Prostate gland (tissue), 2 donors: ENCODE data around the gene RTN4R. TPM values are rescaled to one million over a fixed set of nuclear protein-coding genes. Genes with fewer than 3 reads are reported as not detected.

Source experiments
- DNase-seq: peaks from one replicate; pipeline ENCODE4 v3.0.0-alpha.2; 2019; ENCODE audit warnings: low spot score
- H3K27ac ChIP-seq, 2 donors: fragments of 200-600 bp; sonication (generic); 2 replicates each; pipeline ENCODE4 v1.5.1; 2017 to 2019
- H3K27me3 ChIP-seq: fragments of 200-600 bp; sonication (generic); replicated peaks from 2 replicates; pipeline ENCODE4 v1.5.1; 2019; ENCODE audit not compliant: insufficient read depth
- H3K36me3 ChIP-seq, 2 donors: fragments of 200-600 bp; sonication (generic); 1 replicate in 1 of 2; 2 replicates in 1 of 2; pipeline versions ENCODE4 v1.5.1 to v1.8.1; 2017 to 2019
- H3K4me1 ChIP-seq: fragments of 200-600 bp; sonication (generic); replicated peaks from 2 replicates; pipeline ENCODE4 v1.5.1; 2019
- H3K4me3 ChIP-seq, 2 donors: fragments of 200-600 bp; sonication (generic); 2 replicates each; pipeline ENCODE4 v1.5.1; 2017 to 2019
- H3K9me3 ChIP-seq: fragments of 200-600 bp; sonication (generic); 2 replicates; pipeline ENCODE4 v1.5.1; 2017
- CTCF ChIP-seq, 4 experiments: fragments of 200-600 bp in 2 of 4; fragments of 450-650 bp in 2 of 4; sonication (generic) in 2 of 4; IDR thresholded peaks; 1 replicate in 3 of 4; 2 replicates in 1 of 4; pipeline ENCODE4 v1.5.1; 2016 to 2019; ENCODE audit warnings: antibody characterized with exemption in 4 of 4, mild to moderate bottlenecking in 2 of 4, moderate library complexity in 2 of 4
- POLR2A ChIP-seq: fragments of 450-650 bp; IDR thresholded peaks from one replicate; pipeline ENCODE4 v1.6.1; 2016; ENCODE audit warnings: antibody characterized with exemption, mild to moderate bottlenecking
- POLR2AphosphoS5 ChIP-seq: sonication (generic); formaldehyde crosslinking; IDR thresholded peaks from one replicate; pipeline ENCODE4 v1.6.1; 2017; ENCODE audit warnings: antibody characterized with exemption
- WGBS: methylation state at CpG from one replicate; pipeline ENCODE4 v1.1.5; 2018; 5-methylcytosine and 5-hydroxymethylcytosine counted together
- intact Hi-C: fragments of 100-400 bp; cut with DNase I; formaldehyde crosslinking; loops from one replicate; pipeline ENCODE4 v1.14.2; 2022
- total RNA-seq, 2 donors: library from RNA; depleted of rRNA; stranded (reverse); fragments of >200 nt; gene quantifications; one replicate each; pipeline ENCODE4 v1.1.0, GENCODE V29; 2016

RTN4R gene
- total RNA-seq, 2 donors from 2014 or later, result 4.4 to 6.0 TPM

DNA sequence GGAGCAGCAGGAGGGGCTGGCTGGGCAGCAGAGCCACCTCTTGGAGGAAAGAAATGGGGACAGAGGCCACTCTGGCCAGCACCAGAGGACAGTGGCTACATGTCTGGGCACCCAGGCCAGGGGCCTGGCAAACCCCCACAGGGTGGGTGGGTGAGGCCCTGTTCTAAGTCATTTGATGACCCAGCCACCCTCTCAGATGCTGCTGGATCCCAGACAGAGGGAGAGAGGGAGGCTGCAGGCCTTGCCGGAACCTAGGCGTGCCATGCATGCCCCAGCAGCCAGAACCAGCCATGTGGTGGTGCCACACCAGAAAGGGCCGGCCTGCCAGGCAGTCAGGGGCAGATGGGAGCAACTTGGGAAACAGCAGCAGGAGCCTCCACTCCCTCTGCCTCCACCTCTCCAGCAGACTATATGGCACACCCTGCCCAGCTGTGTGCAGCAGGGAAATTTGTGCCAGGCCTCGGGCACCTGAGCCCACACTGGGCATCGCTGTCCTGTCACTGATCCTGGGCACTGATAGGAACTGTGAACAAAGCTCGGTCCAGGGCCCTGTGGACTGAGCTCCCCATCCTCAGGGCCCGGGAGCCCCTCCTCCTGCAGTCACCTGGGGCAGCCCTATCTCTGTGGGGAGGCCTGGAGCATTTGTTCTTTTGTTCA is 45.2 kb downstream of the RTN4R start:
- no peak for DNase-seq
- WGBS, result 93% methylated on average over 7 of the region's 7 CpGs
- intact Hi-C loops, result no loop called here
- Histone ChIP-seq H3K9me3 (no peaks in the 10 kb centered on the region), H3K4me1 (no peaks in the 10 kb centered on the region), H3K27me3 (no peaks in the 10 kb centered on the region), H3K27ac (no peak overlapping the region), H3K36me3 (no peaks in the 10 kb centered on the region), H3K4me3 (no peak overlapping the region)
- TF ChIP-seq CTCF (IDR thresholded peaks at IDR 0.05) (no peak), POLR2A (no peak), POLR2AphosphoS5 (no peak)

DNA sequence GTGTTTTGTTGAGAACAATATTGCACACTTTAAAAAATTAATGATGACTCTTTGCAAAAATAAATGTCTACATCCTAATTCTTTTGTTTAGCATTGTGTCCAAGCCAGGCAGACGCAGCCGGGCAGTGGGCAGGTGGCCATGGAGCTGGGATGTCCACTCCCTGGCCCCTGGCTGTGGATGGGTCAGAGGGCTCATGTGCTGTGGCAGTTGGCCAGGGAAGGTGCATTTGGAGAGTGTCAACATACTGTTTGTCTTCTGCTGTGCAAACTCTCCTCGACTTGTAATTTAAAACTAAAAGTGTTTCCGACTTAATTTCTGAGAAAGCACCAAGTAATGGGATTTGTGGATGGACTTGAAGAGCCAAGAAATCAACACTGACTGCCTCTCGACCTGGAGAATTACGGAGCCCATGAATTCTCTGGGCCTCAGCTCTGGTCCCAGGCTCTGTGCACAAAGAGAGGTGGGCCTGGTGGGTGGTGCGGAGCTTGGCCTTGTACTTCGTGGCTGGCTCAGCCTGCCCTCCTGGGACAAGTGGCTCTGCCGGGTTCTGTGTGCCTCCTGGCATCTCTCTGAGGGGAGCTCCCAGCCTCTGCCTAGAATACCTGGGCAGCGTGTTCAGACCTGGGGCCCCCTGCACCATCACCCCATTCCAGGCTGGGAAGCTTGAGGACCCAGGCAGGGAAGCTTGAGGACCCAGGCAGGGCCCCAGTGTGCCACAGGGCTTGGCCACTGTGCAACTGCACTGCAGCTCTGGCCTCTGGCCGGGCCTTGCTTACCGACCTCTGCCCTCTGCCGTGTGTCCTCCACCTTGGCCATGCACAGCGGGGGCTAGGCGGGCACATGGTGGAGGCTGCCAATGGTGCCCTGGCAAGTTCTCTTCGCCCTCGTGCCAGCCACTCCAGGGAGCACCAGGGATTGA is 46.4 kb downstream of the RTN4R start:
- no peaks in the 10 kb centered on the region for H3K27me3 ChIP-seq
- H3K27ac ChIP-seq, result no peak overlapping the region
- no peaks in the 10 kb centered on the region for H3K4me1 ChIP-seq
- TF ChIP-seq CTCF (IDR thresholded peaks at IDR 0.05) (no peak), POLR2A (no peak), POLR2AphosphoS5 (no peak)
- 70% methylated on average over 17 of the region's 17 CpGs for WGBS
- H3K36me3 ChIP-seq, result no peaks in the 10 kb centered on the region
- no peak overlapping the region for H3K4me3 ChIP-seq
- no peak for DNase-seq
- no peaks in the 10 kb centered on the region for H3K9me3 ChIP-seq
- intact Hi-C loops, result no loop called here

DNA sequence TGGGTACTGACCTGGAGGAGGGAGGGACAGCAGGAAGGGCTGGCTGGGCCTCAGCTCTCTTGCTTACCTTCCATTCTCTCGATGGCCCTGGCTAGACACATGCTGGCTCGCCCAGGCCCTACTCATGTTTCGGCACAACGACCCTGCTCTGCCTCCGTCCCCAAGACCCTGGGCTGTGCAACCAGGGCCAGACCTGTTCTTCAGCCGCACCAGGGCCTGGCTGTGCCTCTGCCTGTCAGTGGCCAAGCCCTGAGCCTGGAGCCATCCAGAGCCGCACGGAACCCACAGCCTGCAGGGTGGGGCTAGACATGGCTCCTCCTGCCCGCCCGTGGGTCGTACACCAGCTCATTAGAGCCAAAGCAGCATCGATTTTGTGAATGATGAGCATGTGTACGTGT is 47.5 kb downstream of the RTN4R start:
- H3K27ac ChIP-seq, result no peak overlapping the region
- H3K36me3 ChIP-seq, result no peaks in the 10 kb centered on the region
- TF ChIP-seq POLR2AphosphoS5, result no peak
- TF ChIP-seq POLR2A, result no peak
- no peaks in the 10 kb centered on the region for H3K4me1 ChIP-seq
- intact Hi-C loops, result no loop called here
- 82% methylated on average over 12 of the region's 13 CpGs for WGBS
- no peaks in the 10 kb centered on the region for H3K27me3 ChIP-seq
- no peaks in the 10 kb centered on the region for H3K9me3 ChIP-seq
- no peak for DNase-seq
- no peak overlapping the region for H3K4me3 ChIP-seq

DNA sequence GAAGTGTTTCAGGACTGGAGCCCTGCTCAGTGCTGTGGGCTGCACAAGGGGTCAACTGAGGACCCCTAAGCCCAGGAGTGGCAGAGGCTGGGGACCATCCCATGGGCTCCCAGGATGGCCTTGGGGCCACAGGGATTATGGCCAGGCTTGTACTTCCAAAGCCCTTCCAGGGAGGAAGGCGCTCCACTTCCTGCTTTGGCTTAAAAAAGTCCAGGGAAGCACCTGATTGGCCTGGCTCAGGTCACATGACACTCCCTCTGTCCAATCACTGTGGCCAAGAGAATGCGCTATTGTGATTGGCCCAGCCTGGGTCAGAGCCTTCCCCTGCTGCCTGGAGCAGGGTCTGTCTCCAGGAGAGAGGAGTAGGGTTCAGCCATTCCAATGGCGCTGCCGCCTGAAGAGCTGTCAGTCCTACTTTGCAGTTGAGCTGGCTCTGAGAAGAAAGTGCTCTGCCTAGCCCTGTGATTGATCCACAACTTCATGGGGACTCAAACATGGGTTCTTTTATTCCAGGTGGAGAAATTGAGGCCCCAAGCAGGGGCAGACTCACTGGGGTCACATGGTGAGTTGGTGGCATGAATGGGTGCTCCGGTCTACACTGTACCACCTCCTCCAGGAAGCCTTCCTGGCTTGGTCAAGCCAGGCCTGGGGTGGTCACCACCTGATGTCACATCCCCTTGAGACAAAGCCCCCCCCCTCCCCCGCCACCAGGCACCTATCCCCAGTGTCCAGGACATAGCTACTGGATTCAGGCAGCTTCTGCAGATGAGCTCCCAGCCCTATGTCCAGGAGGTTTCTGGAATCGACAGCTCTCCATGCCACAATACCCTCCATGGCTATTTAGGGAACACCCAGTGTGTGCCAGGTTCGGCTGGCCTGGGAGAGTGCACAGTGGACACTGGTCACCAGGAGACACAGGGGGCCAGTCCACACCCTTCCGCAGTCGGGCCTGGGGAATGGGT is 48.2 kb downstream of the RTN4R start:
- no peak for DNase-seq
- Histone ChIP-seq H3K27ac (no peak overlapping the region), H3K4me3 (no peak overlapping the region), H3K4me1 (no peaks in the 10 kb centered on the region), H3K9me3 (no peaks in the 10 kb centered on the region), H3K36me3 (no peaks in the 10 kb centered on the region), H3K27me3 (no peaks in the 10 kb centered on the region)
- 94% methylated on average over 10 of the region's 10 CpGs for WGBS
- intact Hi-C loops, result no loop called here
- TF ChIP-seq POLR2AphosphoS5 (no peak), POLR2A (no peak), CTCF (IDR thresholded peaks at IDR 0.05) (no peak)

- Histone ChIP-seq H3K4me3 (no peak overlapping the region), H3K27me3 (no peaks in the 10 kb centered on the region), H3K27ac (no peak overlapping the region), H3K36me3 (no peaks in the 10 kb centered on the region), H3K9me3 (no peaks in the 10 kb centered on the region), H3K4me1 (no peaks in the 10 kb centered on the region)
- DNase-seq, result no peak
- intact Hi-C loops, result no loop called here
- no peak for TF ChIP-seq POLR2A
- no peak for TF ChIP-seq CTCF (IDR thresholded peaks at IDR 0.05)
- no peak for TF ChIP-seq POLR2AphosphoS5
- 88% methylated on average over 7 of the region's 7 CpGs for WGBS
Measured at GRCh38 chr22:20218987-20219386, 49.1 kb downstream of the RTN4R start.
